Ovary (tissue), 3 donors: Measurements from ENCODE around the gene ATXN1.
"Not testable (repeated sequence)": the region's sequence is repeated elsewhere in the genome, so short reads cannot be mapped to it uniquely, and the experiment has no call there.

ENCODE experiments used
- POLR2A ChIP-seq: fragments of 450-650 bp; IDR thresholded peaks from one replicate; pipeline ENCODE4 v1.6.1; 2017; ENCODE audit warnings: antibody characterized with exemption, mild to moderate bottlenecking, moderate library complexity
- TF ChIP-seq, protein P1 (sequence below), 3 donors: fragments of 450-650 bp in 2 of 3; fragments of 200-600 bp in 1 of 3; IDR thresholded peaks; one replicate each; pipeline versions ENCODE4 v1.5.1 to v1.8.0; 2016 to 2022; ENCODE audit warnings: antibody characterized with exemption in 3 of 3, mild to moderate bottlenecking in 1 of 3
- donor health status: DM: no; HTN: no; CAD: no.

DNA sequence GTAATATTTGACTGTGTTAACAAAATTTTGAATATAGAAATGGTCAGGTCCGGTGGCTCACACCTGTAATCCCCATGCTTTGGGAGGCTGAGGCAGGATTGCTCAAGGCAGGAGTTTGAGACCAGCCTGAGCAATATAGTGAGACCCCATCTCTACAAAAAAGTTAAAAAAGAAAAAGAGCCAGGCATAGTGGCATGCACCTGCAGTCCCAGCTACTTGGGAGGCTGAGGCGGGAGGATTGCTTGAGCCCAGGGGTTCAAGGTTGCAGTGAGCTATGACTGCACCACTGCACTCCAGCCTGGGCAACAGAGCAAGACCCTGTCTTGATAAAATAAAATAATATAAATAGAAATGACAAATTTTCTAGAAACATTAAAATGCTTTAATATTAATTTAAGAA lies 147.8 kb downstream of the ATXN1 start:
- TF ChIP-seq, protein P1, sequence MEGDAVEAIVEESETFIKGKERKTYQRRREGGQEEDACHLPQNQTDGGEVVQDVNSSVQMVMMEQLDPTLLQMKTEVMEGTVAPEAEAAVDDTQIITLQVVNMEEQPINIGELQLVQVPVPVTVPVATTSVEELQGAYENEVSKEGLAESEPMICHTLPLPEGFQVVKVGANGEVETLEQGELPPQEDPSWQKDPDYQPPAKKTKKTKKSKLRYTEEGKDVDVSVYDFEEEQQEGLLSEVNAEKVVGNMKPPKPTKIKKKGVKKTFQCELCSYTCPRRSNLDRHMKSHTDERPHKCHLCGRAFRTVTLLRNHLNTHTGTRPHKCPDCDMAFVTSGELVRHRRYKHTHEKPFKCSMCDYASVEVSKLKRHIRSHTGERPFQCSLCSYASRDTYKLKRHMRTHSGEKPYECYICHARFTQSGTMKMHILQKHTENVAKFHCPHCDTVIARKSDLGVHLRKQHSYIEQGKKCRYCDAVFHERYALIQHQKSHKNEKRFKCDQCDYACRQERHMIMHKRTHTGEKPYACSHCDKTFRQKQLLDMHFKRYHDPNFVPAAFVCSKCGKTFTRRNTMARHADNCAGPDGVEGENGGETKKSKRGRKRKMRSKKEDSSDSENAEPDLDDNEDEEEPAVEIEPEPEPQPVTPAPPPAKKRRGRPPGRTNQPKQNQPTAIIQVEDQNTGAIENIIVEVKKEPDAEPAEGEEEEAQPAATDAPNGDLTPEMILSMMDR (IDR thresholded peaks at IDR 0.05) = not testable (repeated sequence)
- not testable (repeated sequence) for TF ChIP-seq POLR2A
